Erythroblast (primary cell): ENCODE data around the gene SLIT1.

Source experiments
- GATA1 ChIP-seq: IDR thresholded peaks from 2 replicates; pipeline ENCODE4 v1.6.1; 2011; ENCODE audit warnings: low read depth, mild to moderate bottlenecking, control low read depth, low read length, moderate library complexity
- POLR2A ChIP-seq: IDR thresholded peaks from 2 replicates; pipeline ENCODE4 v1.6.1; 2011; ENCODE audit warnings: mild to moderate bottlenecking, low read length

DNA sequence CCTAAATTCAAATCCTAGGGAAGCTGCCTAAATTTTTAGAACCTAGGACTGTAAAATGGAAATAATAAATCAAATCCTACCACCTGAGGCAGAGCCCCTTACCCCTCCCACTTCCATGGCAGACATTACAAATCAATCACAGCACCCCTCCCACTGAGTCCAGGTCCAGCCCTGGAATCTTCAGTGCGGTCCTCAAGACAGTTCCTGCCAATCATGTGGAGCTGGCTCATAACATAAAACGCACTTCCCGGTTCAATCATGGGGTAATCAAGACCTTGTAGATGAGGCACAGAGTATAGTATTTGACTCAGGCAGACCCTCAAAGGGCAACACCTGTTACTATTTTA lies 157.0 kb downstream of the SLIT1 start:
- no peak for TF ChIP-seq POLR2A
- TF ChIP-seq GATA1, result no peak
